Ishikawa (cell line): ENCODE results near the gene TRPM3.

Source experiments
- EGR1 ChIP-seq: IDR thresholded peaks from 2 replicates; pipeline ENCODE4 v1.6.1; 2012
- EP300 ChIP-seq: IDR thresholded peaks from 2 replicates; pipeline ENCODE4 v1.6.1; 2012; ENCODE audit warnings: borderline replicate concordance
- MAX ChIP-seq: IDR thresholded peaks from 2 replicates; pipeline ENCODE4 v1.6.1; 2012
- NFIC ChIP-seq: IDR thresholded peaks from 2 replicates; pipeline ENCODE4 v1.6.1; 2012
- TAF1 ChIP-seq: IDR thresholded peaks from 2 replicates; pipeline ENCODE4 v1.6.1; 2012; ENCODE audit warnings: low read depth, mild to moderate bottlenecking

- TF ChIP-seq TAF1 (no peak), NFIC (no peak), EGR1 (no peak), MAX (no peak), EP300 (no peak)
Measured at GRCh38 chr9:70641031-70641430, 480.4 kb downstream of the TRPM3 start.
